ENCODE measurements around the gene DPY30.

DPY30 gene

DNA sequence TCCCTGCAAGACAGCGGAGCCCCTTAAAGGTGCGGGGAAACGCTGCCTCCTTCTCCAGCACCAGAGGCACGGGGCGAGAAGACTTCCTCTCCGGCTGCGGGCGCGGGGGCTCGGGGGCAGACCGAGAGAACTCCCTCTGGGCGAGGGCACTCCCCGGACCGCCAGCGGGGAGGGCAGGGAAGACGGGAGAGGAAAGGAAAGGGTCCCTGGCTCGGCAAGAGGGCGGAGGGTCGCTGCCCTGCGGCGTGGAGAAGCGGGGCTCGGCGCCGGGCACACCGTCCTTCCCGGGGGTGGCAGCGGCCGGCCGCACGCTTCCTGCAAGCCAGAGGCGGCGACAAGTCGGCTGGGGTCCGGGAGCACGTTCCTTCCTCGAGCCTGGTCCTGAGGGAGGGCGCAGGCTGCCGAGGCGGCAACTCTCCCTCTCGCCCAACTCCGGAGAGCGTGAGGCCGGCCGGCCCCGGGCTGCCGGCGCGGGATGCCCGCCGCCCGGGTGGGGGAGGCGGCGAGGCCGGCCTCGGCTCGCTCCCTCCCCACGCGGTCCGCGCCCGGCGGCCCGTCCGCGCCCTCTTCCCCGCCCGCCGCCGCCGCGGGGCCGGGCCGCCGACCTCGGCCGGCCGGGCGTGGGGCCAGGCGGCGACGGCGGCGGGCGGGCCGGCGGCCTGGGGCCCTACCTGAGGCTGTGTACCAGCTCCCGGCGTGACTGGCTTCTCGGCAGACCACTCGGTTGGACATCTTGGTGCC lies 29.9 kb downstream of the DPY30 start:
- peak; percentile 47 for DNase-seq (ENCODE audit: low read depth)

DNA sequence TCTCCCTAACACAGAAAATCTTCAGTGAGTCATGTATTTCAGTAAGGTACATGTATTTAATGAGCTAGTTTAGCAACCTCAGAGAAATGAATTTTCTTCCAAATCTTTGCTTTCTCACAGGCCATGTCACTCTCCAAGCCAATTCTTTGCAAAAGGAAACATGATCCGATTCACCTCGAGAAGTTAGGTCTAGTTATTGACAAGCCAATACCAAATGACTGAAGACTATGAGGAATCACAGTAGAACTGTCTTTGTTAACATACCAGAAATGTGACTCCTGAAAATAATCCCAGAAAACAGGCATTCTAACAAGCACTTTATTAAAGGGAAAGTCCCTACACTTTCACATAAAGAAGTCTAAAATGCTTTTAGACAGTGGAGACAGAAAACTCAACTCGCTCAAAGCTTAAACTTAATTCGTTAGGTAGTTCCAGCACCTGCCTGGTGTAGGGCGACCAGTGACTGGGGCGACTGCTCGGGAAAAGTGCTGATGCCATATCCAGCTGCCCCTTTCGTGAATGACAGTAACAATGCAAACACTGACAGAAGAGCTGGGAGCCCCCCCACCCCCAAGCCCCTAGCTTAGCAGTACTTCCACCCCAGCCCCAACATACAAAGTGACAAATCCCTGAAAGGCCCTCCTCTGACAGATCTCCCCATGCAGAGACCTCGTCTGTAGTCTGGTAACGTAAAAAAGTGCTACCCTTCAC lies 30.6 kb downstream of the DPY30 start:
- peak; percentile 50 for DNase-seq (ENCODE audit: low read depth)

DNA sequence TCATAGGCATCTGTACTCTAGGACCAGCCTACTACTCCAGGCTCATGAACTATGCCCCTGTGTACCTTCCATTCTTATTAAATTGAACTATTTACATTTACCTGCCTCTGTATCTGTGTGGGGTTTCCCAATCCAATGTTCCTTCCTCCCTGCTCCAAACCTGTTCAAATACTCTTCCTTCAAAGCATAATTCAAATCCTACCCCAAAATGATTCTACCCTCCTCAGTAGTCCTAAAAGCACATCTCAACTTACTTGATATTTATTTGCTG lies 32.5 kb downstream of the DPY30 start:
- DNase-seq (ENCODE audit: low read depth), result no peak

DNA sequence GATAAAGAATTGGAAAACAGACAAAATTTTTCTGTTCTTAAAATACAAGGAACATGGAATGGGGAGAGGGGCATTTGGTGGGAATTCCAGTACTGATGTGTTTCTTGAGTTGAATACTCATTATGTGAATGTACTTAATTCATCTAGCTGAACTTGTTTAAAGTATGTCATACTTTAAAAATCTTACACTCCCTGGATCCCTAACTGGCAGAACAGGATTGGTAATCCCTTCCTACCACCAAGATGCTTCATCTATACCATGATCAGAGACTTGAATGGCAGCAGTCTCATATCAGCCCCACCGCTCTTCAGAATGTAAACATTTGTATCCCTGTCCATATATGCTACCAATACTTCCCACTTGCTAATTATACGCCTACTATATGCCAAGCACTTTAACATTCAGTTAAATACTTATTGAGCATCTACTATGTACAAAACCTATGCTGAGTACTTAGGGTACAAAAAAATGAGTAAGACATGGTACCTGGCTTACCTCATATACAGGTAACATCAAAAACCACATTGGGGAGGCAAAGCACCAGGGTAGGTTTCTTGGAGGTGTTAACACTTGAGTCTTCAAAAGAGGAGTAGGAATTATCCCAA lies 34.1 kb downstream of the DPY30 start:
- no peak for DNase-seq (ENCODE audit: low read depth)

DNA sequence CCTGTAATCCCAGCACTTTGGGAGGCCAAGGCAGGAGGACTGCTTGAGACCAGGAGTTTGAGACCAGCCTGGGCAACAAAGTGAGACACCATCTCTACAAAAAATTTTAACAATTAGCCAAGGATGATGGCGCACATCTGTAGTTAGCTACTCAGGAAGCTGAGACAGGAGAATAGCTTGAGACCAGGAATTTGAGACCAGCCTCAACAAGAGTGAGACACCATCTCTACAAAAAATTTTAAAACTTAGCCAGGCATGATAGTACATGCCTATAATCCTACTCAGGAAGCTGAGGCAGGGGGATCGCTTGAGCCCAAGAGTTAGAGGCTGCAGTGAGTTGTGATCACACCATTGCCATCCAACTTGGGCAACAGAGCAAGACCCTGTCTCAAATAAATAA lies 35.8 kb downstream of the DPY30 start:
- no peak for DNase-seq (ENCODE audit: low read depth)

DNA sequence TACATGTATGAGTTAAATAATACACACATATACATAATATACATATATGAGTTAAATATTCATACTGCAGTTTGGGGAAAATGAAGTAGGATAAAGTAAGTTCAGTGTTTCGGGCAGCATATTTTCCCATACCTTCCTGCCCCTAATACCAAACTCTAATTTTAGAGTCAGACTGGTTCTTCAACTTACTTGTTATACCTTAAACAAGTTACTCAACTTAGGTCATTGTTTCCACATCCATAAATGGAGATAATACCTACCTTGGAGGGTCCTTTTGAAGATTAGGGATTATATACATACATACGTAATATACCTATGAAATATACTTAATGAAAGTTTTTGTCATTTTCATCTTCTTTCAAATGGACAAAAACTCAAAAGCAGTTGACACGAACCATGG lies 37.2 kb downstream of the DPY30 start:
- no peak for DNase-seq (ENCODE audit: low read depth)

DNA sequence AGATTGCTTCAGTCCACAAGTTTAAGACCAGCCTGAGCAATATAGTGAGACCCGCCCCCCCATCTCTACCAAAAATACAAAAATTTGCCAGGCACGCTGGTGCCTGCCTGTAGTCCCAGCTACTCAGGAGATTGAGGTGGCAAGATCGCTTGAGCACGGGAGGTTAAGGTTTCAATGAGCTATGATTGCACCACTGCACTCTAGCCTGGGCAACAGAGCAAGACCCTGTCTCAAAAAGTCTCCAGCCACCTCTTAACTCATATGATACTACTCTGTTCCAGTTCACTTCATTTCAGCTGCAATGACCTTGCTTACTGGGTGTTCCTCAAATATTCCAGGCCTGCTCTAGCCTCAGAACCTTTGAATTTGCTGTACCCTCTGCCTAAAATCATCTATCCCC lies 40.2 kb downstream of the DPY30 start:
- no peak for DNase-seq (ENCODE audit: low read depth)

DNA sequence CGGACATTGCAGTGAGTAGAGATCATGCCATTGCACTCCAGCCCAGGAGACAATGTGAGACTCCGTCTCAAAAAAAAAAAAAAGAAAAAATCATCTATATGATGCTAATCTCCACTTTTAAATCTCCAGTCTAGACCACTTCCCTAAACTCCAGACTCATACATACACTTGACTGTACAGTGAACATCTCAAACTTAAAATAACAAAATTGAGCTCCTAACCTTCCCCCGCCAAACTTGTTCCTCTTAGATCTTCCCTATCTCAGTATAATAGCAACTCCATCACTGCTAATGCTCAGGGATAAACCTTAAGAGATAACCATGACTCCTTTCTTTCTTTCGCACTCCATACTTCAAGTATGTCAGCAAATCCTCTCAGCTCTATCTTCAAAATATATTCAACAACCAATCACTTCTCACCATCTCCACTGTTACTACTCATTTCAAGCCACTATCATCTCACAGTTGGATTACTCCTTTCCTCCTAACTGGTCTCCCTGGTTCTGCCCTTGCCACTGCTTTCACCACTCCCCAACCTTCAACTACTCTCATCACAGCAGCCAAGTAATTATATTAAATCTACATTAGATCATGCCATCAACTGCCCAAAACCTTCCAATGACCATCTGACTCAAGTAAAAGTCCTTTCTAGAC lies 40.7 kb downstream of the DPY30 start:
- DNase-seq (ENCODE audit: low read depth), result no peak

DNA sequence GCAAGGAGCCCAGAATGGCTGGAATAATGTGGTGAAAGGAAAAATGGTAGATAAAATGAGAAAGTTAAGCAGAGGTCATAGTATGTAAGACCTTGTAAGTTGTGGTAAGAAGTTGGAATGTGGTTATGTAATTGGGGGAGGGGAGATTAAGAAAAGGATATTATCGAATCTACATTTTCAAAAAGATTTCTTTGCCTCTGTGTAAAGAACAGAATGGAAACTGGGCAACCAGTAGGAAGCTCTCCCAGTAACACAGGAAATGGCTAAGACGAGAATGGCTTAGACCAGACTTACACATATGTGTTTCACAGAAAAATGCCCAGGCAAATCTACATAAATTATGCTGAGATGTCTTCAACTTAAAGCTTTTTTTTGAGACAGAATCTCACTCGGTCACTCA lies 42.0 kb downstream of the DPY30 start:
- no peak for DNase-seq (ENCODE audit: low read depth)

DNA sequence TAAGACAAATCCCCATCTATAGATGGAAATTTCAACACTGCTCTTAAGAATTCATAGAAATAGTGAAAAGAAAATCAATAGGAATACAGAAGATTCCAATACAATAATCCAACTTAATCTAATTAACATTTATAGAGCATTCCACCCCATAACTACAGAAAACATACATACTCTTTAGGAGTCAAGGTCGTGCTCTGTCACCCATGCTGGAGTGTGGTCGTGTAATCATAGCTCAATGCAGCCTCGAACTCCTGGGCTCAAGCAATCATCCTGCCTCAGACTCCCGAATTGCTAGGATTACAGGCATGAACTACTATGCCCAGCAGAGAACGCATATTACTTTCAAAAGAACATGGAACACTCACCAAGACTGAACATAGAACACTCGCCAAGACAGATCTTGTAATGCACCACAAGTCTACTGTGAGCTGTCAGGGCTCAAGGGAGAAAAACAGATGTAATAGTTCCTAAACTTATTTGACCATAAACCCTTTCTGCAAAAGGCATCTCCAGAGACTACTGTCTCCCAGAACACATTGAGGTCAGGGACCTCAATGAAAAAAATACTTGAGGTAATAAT lies 42.9 kb downstream of the DPY30 start:
- no peak for DNase-seq (ENCODE audit: low read depth)

DNA sequence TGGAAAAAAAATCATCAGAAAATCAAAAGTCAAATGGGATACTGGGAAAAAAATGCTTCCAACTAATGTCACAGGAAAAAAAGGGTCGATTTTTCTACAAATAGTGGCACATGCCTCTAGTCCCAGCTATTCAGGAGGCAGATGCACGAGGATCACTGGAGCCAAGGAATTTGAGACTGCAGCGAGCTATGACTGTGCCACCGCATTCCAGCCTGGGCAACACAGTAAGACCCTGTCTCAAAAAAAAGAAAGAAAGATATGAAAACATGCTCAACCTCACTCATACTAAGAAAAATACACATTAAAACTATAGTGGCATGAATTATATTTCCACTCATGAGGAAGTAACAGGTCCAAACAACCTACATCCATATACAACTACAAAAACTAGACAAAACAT lies 46.7 kb downstream of the DPY30 start:
- no peak for DNase-seq (ENCODE audit: low read depth)

DNA sequence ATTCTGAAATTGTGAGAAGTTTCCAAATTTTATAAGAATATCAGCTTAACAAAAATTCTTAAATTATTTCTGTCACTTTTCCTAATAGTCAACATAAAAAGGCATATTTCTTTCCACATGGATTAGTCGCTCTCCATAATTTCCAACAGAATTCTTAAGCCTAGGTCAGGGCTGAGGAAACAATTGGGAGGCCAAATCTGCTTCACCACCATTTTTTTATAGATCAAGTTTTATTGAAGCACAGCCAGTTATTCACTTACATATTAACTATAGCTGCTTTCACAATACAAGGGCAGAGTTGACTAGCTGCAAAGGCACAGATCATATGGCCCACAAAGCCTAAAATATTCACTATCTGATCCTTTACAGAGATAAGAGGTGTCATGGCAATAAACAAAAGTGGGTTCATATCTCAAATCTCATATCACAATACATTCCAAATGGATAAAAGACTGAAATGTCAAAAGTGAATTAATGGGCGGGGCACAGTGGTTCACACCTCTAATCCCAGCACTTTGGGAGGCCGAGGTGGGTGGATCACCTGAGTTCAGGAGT lies 47.5 kb downstream of the DPY30 start:
- no peak for DNase-seq (ENCODE audit: low read depth)

DNA sequence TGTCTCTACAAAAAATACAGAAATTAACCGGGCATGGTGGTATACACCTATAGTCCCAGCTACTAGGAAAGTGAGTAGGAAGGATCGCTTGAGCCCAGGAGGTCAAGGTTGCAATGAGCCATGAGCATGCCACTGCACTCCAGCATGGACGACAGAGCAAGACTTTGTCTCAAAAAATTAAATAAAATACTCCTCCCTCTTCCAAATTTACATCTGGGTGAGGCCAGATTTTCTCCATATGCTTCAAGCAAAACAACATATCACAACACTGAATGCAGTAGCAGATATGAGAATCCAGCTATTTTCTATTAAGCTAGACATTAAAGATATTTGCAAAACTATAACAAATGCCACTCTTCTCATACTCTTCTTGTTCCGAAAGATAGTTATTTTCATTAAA lies 49.7 kb downstream of the DPY30 start:
- DNase-seq (ENCODE audit: low read depth), result no peak

DNA sequence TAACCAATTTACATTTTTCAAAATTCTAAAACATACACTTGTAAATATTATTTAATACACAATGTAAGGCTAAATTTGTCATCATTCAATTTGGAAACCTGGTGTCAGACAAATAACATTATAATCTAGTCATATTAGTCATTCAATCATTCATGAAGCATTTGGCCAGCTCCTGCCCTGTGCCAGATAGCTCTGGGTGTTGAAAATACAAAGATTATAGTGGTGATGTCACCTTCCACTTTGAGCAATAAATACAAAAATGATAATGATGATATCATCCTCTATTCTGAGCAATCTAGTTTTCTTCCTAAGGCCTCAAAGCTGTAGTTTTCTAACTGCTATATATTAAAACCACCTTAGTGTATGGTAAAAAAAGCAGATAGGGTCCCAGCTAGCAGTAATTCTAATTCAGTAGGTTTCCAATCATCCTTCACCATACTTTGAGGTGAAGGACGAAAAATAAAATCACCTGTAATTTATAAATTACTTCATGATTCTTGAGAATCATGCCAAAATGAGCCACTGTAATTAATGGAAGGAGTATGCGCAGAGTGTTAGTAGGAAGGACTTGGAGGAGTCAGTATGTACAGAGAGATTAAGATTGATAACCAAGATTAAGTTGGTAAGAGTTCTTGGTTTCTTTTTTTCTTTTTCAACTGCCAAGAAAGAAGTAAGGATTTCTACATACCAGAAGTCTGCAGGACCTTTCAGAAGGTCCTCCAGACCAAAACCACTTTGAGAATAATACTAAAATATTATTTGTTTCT lies 52.0 kb downstream of the DPY30 start:
- peak; percentile 68 for DNase-seq (ENCODE audit: low read depth)

DNA sequence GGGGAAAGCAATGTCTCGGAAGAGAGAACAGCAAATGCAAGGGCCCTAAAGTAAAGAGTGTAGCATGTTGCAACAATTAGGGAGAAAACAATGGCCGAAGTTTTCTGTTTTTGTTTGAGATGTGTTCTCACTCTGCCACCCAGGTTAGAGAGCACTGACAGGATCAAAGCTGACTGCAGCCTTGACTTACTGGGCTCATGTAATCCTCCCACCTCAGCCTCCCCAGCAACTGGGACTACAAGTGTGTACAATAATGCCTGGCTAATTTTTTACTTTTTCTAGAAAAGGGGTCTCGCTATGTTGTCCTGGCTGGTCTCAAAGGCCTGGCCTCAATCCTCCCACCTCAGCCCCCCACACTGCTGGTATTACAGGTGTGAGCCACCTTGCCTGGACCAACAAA lies 52.7 kb downstream of the DPY30 start:
- no peak for DNase-seq (ENCODE audit: low read depth)

DNA sequence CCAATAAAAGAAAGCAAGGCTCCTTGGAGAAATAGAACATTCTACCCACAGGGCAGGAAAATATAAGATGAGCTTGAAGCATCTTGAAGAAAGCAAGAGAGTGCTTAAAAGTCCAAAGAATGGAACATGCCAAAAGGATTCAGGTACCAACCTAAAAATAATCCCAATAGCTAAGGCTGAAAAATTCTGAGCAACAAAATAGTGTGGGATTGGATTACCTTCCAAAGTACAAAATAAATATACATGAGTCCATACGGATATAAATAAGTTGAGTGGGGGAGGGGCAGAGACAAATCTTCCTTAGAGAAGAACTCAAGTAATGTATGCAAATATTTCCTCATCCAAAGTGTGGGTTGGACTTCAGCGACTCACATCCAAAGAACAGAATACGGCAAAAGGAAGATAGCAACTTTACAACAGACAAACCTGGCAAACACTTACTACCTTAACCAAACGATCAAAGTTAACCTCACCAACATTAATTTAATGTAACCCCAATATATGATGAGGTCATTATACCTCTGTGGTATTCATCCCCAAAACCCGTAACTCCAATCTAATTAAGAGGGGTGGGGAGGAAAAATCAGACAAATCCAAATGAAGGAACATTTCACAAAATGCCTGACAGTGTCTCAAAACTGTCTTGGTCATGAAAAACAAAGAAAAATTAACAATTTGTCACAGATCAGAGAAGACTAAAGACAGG lies 55.7 kb downstream of the DPY30 start:
- no peak for DNase-seq (ENCODE audit: low read depth)

DNA sequence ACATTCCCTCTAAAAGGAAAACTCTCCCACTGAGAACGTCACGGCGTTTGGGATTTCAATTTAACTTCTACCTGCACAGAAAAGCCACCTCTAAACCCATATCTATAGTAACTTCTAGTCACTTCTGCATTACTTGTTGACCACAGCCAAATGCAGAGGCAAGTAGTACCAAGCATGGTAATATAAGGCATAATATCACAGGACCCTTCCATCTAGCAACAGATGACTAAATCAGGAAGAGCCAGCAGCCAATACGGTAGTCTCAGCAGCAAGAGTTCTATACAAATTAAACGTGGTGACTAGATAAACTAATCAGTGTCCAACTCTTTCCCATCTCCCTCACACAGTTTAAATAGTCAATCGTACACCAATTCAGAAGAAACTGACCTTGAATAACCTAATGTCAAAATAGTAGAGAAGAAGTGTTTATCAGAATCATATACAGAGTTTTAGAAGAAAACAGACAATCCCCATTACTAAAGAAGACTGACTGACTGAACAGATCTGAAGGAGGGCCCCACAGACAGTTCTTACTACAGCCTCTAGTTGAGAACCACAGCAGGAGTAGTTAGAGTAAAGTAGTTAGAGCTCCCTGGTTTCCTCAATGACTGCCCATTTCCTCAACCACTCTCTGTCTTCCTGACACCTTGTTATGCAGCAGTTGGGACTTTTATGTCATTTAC lies 58.8 kb downstream of the DPY30 start:
- peak; percentile 35 for DNase-seq (ENCODE audit: low read depth)

DNA sequence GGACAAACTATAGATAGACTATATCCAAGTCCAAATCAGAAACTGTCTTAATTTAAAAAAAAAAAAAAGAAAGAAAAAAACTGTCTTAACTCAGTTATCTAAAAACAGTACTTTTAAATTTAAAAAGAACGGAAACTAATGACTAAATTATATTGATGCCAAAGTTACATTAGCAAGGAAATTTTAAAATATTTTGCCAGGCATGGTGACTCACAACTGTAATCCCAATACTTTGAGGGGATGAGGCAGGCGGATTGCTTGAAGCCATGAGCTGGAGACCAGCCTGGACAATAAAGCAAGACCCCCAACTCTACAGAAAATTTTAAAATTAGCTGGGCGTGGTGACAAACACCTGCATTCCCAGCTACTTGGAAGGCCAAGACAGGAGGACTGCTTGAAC lies 59.6 kb downstream of the DPY30 start:
- no peak for DNase-seq (ENCODE audit: low read depth)

DNA sequence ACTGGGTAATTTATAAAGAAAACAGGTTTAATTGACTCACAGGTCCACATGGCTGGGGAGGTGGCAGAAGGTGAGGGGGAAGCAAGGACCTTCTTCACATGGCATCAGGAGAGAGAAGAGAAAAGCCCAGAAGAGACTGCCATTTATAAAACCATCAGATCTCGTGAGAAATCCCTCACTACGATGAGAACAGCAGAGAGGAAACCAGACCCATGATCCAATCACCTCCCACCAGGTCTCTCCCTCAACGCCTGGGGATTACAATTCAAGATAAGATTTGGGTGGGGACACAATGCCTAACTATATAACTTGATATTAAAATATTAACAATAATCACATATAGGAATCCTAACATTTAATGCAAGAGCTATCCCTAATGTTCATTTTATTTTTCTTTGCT lies 60.6 kb downstream of the DPY30 start:
- DNase-seq (ENCODE audit: low read depth), result no peak

DNA sequence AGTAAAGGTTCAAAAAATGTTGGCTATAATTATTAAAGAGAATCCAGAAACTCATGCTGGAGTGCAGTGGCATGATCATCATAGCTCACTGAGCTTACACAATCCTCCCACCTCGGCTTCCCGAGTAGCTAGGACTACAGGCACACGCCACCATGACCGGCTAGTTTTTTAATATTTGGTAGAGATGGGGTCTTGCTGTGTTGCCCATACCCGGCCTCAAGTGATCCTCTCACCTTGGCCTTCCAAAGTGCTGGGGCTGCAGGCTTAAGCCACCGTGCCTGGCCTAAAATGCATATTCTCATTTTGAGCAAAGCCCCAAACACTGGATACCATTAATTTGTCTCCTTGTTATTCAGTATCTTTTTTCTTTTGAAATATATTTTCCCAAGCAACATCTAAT lies 61.2 kb downstream of the DPY30 start:
- no peak for DNase-seq (ENCODE audit: low read depth)
